Tongue (tissue), 2 donors: Measurements from ENCODE around the gene ZIC4. TPM values are rescaled to one million over a fixed set of nuclear protein-coding genes. Genes with fewer than 3 reads are reported as not detected.

Experiments used
- DNase-seq: peaks from one replicate; pipeline ENCODE4 v3.0.0-alpha.2; 2015
- total RNA-seq: library from RNA; depleted of rRNA; stranded (reverse); fragments of >200 nt; gene quantifications from one replicate; pipeline ENCODE4 v1.2.3, GENCODE V29; 2014

ZIC4 gene
- total RNA-seq, 1 donor from 2014 or later = 1.0 TPM

DNA sequence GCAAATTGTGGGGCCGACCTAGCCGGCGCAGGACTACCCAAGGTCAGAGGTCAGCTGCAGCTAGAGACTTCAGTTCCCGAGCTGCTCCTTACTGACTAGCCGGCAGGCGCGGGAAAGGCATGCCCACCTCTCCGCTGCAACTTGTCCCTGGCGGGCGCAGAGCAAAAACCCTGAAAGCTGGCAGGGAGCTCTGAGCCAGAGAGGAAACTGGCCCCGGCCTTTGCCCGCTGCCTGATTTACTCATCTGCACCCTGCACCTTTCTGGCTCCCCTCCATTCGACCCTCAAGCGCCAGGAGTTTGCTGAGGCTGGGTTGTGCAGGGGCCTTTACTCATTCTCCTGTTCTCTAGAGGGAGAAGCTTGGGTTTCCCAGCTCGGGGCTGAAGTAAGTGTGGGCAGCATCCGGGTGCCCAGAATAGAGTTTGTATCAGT, 1.5 kb downstream of the ZIC4 start:
- DNase-seq = no peak

DNA sequence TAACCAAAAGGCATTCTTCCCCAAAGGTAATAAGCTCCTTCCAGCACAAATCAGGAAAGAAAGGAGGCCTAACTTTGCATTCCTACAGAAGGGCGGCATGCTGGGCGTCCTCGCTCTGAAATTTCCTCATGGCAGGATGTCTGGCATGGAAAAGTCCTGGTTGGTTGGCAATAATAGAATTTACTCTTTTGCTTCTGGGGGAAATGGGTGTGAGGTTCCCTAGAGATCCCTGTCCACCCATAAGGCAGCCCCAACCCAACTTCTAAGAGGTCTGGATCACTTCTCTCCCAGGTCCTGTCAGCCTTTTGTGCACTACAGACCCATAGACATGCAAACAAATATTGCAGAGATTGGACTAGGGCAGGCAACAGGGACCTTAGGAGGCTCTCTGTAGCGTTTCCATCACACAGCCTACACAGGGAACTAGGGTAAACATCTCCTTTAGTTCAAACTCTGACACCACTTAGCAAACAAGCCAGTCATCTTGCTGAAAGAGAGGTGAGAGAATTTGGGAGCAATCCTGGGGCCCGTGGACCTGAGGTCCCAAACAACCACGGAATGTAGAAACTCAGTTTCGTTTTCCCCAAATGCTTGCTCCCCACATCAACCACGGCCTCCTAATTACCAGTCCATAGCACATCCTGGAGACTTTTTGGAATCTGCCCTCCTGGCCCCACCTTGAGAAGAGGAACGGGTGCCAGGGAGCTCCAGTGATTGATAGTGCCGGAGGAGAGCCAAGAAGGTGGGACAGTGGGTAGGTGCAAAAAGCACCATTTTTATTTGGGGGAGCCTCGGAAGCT, 2.1 kb downstream of the ZIC4 start:
- DNase-seq = no peak

DNA sequence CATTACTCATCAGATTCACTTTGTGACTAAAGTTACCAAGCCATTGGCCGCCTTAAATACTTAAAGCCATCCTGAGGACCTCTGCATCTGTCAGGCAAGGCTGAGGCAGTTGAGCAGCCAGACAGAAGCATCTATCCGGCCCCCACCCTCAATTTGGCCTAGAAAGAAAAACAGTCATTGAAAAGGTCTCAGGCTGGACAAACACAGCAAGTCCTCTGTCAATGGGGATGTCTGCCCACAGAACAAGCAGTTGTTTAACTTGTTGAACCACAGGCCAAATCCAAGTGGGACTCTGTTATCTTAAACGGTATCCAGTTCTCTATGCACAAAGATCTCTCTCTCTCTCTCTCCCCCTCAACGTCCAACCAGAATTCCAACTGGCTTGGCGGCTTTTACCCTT, 2.8 kb downstream of the ZIC4 start:
- DNase-seq = no peak

DNA sequence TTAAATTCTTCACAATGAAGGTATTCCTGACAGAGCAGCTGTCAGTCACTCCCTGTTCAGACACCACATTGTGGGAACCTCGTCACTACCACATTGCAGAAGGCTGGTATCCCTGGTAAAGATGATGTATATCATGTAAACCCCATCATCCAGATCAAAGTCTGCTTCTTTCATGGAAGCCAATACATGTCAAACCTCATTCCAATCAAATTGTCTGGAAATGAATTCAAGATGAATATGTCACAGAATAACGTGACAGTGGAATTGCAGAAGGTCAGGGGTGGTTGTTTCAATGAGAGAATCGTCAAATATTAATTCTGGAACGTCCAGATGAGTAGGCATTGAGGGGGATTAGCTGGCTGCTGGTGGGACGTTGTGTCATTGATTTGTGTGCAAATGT, 4.2 kb downstream of the ZIC4 start:
- no peak for DNase-seq

DNA sequence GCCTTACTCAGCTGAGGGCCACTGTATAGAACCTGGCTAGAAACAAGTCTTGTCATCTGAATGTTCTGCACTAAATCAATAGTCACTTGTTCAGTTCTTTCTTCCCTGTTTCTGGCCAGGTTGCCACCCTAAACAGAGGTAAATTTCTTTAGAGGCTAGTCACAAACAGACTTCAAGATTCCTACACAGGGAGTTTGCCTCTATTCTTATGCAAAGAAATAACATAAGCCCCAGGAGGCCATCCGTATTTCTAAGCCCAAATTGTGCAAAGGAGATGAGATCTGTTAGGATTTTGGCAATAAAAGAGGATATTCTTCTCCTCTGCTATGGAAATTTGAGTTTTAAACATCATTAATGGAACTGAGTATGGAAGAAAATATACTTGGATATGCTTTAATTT, 4.9 kb downstream of the ZIC4 start:
- DNase-seq = no peak

DNA sequence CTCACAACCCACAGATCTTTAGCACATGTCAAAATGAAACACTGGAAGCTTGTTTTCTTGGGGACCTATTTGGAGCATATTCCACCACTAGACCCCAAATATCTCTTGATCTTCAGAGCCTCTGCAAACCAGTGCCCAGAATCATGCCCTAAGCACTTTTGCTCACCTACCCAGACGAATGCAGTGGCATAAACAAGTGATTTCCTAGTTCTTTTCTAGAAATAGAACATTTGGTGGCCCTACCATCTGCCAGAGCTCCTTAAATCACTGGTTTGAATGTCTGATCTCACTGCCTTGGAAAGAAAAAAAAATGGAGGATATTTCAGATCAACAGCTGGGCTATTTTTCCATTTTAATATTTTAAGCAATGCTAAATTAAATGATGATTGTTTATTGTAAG, 5.3 kb downstream of the ZIC4 start:
- no peak for DNase-seq

DNA sequence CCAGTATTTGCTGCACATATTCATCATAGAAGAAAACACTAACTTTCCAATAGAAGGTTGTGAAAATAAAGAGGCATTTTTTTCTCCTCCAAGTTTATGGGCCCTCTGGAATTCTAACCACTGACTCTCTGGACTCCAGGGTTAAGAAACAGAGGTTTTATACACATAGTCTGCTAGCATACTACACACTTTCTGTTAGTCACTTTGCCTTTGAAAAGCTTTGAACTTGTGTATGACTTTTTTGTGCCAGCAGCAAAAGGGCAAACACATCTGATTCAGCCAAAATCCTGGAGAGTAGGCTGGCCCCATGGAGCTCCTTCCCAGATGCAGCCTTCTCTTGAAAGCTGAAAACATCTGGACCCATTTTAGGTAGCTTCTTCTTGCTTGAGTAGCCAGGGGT, 6.2 kb downstream of the ZIC4 start:
- no peak for DNase-seq

DNA sequence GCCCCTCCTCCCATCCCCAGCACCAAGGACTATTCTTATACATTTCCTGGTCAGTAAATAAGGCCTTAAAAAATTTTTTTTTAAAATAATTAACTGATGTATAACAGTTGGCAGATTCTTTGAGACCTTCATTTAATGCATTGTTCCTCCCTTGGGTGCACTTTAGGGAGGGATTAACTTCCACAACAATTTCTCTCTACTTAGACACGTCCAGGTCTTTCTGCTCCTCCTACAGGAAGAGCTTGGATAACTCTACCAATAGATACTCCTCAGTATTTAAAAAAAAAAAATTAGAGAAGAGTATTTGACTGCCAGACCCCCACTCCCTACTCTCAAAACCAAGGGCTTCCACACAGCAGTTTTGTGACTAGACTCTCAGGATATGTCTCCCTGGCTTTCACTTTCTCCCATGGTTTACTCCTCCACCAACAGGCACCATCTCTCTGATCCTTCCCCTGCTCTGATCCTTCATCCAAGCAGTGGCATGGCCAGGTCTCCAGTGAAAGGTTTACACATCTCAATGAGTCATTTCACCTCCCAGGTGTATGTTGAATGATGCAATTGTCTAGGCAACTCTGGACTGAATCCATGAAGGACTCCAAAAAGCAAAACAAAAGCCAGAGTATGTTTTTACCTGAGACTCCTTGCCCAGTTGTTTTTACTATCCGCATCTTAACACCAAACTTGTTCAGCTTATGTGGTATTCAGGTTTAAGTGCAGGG, 7.4 kb downstream of the ZIC4 start:
- no peak for DNase-seq

DNA sequence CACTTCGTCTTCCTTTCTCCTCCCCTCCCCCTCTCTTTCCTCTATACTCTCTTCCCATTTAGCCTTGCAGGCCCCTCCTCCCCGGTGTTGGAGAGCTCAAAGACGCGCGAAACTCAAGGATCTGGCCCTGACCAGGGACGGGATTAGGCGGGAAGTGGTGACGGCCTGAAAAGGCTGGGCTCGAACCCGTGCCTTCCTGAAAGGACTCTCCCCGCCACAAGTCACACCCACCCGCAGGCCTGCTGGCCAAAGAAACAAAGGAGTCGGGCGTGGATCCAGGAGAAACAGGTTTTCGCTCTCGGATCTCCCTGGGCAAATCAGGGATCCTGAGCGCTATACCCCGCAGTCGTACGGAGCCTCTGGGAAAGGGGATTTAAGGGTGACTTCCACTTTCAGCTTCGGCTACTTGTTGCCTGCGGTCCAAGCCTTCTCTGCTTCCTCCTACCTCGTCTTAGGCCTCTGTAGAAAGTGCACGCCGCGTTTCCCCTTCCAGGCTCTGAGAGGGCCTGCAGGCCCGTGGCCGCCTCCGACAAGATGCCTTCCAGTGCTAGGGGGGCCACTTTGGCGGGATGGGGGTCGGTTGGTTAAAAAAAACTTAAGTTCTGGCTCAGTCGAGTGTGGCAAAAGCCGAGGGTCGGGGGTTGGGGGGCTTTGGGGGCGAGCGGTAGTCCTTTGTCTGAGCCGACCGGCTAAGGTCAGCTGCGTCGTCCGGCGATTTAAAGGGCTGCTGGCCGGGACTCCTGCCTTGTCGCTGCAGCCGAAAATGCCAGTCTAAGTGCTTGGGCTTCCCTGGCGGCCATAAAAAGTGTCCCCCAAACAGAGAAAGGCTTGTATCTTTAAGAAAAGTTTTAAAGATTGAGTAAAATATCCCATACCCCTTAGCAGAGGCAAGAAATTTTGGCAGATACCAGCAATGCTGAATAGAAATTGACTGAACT, 8.2 kb downstream of the ZIC4 start:
- no peak for DNase-seq

DNA sequence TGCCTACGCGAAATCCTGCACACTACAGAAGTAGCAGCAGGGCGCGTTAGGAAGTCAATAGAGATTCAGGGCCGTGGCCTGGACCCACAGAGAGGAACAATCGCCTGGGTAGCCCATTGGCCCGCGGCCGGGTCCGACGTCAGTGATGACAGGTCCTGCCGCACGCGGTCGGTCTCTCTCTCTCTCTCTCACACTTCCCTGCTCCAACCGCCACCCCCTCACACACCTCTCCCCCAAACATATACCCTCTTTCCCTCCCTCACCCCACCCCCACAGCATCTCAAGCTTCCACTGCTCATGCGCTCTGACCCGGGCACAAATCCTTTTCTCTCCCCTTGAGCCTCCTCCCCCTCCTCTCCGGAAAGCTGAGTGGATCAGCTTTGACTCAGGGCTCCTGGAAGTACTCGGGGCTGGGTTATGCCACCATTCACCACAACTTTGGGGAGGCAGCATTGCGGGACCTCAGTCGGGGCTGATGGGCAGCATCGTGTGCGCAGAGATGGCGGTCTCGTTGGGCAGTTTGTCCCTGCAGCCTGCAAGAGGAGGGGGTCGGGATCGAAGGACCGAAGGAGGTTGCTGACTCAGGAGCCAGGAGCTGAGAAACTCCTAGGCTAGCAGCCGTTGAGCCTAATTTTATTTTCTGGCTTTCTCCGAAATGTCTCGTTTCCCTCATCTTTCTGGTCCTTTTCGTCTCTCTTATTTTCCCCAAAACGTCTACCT, 9.0 kb downstream of the ZIC4 start:
- DNase-seq = no peak

DNA sequence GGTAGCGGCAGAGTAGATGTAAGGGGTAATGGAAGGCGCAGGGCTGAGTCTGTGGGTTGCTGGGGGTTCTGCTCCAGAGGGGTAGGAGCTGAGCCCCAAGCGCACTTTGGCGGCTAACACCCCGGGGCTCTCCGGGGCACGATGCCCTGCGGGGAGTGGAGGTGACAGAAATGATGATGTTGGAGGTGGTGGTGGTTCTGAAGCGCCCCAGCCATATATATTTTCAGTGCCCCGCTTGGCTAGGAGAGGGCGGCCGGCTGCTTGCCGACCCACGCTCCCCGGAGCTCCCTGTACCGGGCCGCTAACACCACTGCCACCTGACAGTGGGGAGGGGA, 9.7 kb downstream of the ZIC4 start:
- DNase-seq = no peak

DNA sequence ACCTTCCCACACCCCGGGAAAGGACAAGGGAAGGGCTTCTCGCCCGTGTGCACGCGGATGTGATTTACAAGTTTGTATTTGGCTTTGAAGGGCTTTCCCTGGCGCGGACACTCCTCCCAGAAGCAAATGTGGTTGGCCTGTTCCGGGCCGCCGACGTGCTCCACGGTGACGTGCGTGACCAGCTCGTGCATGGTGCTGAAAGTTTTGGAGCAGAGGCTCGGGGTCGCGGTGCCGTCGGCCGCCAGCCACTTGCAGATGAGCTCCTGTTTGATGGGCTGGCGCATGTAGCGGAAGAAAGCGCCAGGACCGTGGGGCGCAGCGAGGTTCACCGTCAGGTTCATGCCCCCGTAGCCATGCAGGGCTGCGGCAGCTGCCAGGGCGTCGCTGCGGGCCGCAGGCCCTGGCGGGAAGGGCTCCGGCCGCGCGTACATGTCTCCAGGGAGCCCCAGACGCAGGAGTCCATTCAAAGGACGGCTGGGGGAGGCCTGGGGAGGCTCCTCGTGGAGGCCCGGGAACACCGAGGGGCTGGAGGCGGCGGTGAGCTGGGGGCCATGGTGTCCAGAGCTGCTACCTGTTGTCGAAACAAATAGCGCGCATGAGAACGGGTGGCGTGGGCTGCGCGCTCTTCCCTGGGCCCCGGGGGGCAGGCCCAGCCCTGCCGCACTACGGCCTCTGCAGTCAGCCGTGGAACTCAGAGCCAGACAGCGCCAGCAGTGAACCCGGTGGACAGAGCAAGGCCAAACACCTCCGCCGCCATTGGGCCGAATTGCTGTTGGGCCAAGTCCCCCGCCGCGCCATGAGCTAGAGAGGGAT, 10.2 kb downstream of the ZIC4 start:
- peak; percentile 29 for DNase-seq

DNA sequence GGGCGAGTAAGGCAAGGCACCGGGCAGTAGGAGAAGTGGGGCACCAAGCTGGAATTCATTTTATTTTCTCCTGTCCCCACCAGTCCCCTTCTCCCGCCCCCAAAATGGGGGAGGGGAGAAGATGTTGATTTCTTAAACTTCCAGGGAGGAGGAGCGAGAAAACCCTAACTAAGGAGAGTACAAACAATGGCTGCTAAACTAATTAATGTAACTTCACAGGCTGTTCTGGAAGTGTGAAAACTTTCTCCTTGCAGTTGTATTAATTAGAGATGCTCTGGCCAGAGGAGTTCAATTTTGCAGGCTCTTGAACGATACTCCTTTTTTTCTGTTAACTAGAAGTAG, 11.5 kb downstream of the ZIC4 start:
- DNase-seq = no peak

DNA sequence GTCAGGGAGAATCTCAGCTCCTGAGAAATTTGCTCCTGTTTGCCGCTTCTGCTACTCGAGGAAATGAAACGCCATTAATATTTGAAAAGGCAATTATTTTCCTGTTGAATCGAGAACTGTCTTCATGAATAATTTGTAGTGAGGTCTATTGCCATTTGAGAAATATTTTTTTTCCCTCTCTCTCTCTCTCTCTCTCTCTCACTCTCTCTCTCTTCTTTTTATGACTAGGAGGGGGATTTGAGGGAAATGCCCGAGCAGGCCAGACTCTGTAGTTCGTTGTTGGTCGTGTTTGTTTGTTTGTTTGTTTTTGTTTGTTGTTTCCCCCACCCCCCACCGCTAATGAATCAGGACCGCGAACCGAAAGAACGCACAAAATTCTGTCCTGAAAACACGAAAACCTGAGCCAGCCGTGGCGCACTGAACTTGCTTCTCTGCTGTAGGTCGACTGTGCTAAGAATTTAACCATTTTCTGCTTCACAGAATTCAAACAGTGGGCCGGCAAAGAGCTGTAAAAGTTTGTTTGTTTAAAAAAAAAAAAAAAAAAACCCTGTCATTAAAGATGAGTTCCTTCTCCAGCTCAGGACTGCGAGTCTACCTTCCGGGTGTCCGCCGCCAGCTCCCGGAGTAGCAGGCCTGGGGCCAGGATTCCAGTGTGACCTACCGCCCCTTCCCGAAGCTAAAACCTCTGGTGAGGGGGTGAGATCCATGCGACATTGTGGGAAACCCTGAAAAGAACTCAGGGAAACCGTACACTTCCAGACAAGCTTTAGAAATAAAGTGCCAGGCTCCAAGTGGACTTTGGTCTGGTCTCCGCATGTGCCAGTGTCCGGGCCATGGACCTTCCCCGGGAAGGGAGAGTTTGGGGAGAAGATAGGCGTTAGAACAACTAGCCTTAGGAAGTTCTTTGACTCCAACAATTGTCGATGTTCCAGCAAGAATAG, 12.1 kb downstream of the ZIC4 start:
- peak; percentile 35 for DNase-seq

DNA sequence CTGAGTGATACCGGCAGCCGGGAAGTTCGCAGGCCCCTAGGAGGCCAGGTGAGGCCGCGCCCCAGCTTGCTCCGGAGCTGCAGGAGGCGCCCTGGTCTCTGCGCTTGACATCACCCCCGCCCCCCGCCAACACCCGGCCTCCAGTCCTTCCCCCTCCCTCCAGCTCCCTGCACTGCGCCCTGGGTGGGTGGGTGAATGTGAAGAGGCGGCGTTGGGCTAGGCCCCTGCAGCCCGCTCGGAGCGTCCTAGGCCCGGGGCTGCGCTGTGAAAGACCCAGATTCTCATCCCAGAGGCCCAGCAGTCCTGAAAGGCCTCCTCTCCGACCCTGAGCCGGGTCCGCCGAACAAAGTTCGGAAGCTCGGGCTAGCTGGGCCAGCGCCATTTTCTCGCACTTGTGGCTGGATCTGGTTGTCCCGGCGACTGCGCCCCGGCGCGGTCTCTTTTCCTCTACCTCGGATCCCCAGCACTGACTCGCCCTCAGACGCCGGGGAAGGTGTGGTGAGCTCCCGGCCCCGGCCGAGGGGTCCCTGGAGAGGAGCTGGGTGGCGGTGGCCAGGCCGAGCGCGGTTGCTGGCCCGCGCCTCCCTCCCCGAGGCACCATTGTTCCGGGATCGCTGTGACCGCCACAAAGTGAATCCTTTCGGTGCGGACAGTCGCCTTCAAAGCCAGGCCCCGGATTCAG, 12.9 kb downstream of the ZIC4 start:
- DNase-seq = peak; percentile 66

DNA sequence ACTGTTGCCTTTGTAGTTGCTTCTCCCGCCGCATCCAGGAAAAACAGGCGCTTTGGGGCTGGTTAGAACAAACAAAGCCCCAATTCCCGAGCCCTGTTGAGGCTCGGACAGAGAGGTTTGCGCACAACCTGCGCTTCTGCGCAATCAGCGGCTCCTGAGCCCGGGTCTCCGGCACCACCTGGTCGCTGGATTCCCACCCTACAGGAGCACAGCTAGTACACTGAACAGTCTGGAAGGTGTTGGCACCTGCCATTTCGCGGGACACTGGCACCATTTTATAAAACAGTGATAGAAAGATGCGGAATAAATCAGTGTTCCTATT, 13.8 kb downstream of the ZIC4 start:
- no peak for DNase-seq

DNA sequence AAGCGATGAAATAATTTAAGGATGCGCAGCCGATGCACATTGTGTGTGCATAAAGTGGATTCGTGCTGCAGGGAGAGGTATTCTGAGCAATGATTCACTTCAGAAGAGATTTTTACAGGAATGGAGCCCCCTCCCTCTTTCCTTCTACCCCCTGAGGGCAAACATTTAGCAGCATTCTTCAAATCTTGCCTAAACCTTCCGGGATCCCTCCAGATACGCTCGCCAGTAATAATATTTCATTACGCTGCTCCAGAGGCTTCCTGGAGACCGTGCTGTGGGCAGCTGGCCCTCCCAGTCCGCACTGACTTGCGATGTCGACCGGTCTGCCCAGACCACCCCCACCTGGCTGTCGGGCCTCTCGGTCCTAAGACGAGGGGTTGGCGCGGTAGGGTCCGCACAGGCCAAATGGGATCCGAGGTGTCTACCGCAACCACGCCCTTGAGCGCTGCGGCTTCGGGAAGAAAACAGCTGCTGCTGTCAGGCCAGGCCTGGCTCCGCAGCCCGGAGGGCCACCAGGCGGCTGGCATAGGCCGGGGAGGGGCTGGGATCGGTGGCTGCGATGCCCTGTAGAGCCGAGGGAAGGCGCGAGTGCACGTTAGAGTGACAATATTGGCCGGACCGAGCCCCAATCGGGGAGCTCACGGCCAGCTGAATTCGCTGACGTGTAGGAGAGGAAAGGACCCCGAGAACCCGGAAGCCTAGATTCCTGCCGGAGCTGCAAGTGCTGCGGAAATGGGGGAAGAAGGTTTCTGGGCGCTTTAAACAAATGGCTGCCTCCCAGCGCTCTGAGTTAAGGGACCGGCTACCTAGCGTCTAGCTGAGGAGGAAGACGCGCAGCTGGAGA, 14.3 kb downstream of the ZIC4 start:
- peak; percentile 88 for DNase-seq
